ENCODE results near the gene GALNT8.
"Not testable (repeated sequence)": the region's sequence is repeated elsewhere in the genome, so short reads cannot be mapped to it uniquely, and the experiment has no call there.

The GALNT8 gene

GRCh38 chr12:4719821-4720636 lies at the start of gene GALNT8:
Gene GALNT8, plus strand, starts transcription at chr12:4720400. Its CDS starts 278 bp downstream, at chr12:4720678.
- no peak for DNase-seq (ENCODE audit: low read depth in 2 of 2)

- DNase-seq (ENCODE audit: low read depth in 2 of 2): no peak
These were observed 40.5 kb upstream of the GALNT8 start for GRCh38 chr12:4679711-4680110.

GRCh38 chr12:4681732-4682131 lies 38.5 kb upstream of the GALNT8 start:
- DNase-seq (ENCODE audit: low read depth in 2 of 2): no peak

- DNase-seq (ENCODE audit: low read depth in 2 of 2): no peak
These were observed 34.9 kb upstream of the GALNT8 start for GRCh38 chr12:4685317-4685716.

GRCh38 chr12:4690760-4691159 lies 29.4 kb upstream of the GALNT8 start:
- no peak for DNase-seq (ENCODE audit: low read depth in 2 of 2)

- no peak for DNase-seq (ENCODE audit: low read depth in 2 of 2)
These were observed 19.6 kb upstream of the GALNT8 start for GRCh38 chr12:4700621-4701026.

- DNase-seq (ENCODE audit: low read depth in 2 of 2): no peak
These were observed 18.6 kb upstream of the GALNT8 start for GRCh38 chr12:4701395-4702190.

GRCh38 chr12:4703676-4704075 lies 16.5 kb upstream of the GALNT8 start:
- DNase-seq (ENCODE audit: low read depth in 2 of 2): no peak

GRCh38 chr12:4705824-4706223 lies 14.4 kb upstream of the GALNT8 start:
- DNase-seq (ENCODE audit: low read depth in 2 of 2): no peak

- no peak for DNase-seq (ENCODE audit: low read depth in 2 of 2)
These were observed 12.9 kb upstream of the GALNT8 start for GRCh38 chr12:4707306-4707705.

GRCh38 chr12:4710113-4710512 lies 10.1 kb upstream of the GALNT8 start:
- no peak for DNase-seq (ENCODE audit: low read depth in 2 of 2)

GRCh38 chr12:4714879-4715278 lies 5.3 kb upstream of the GALNT8 start:
- no peak for DNase-seq (ENCODE audit: low read depth in 2 of 2)

- DNase-seq (ENCODE audit: low read depth in 2 of 2): no peak
These were observed 2.4 kb upstream of the GALNT8 start for GRCh38 chr12:4717806-4718205.

GRCh38 chr12:4720637-4720995 lies 416 bp downstream of the GALNT8 start:
- no peak for DNase-seq (ENCODE audit: low read depth in 2 of 2)

- not testable (repeated sequence) for DNase-seq (ENCODE audit: low read depth in 2 of 2)
These were observed 1.4 kb downstream of the GALNT8 start for GRCh38 chr12:4721587-4721986.

GRCh38 chr12:4723226-4723625 lies 3.0 kb downstream of the GALNT8 start:
- DNase-seq (ENCODE audit: low read depth in 2 of 2): no peak

GRCh38 chr12:4725057-4725456 lies 4.9 kb downstream of the GALNT8 start:
- DNase-seq (ENCODE audit: low read depth in 2 of 2): no peak

GRCh38 chr12:4734625-4735340 lies 14.6 kb downstream of the GALNT8 start:
- no peak for DNase-seq (ENCODE audit: low read depth in 2 of 2)

- no peak for DNase-seq (ENCODE audit: low read depth in 2 of 2)
These were observed 15.9 kb downstream of the GALNT8 start for GRCh38 chr12:4736091-4736490.

GRCh38 chr12:4738541-4738940 lies 18.3 kb downstream of the GALNT8 start:
- DNase-seq (ENCODE audit: low read depth in 2 of 2): no peak

- DNase-seq (ENCODE audit: low read depth in 2 of 2): no peak
These were observed 22.3 kb downstream of the GALNT8 start for GRCh38 chr12:4742416-4742970.

GRCh38 chr12:4743046-4743445 lies 22.8 kb downstream of the GALNT8 start:
- no peak for DNase-seq (ENCODE audit: low read depth in 2 of 2)
